GOT3 (cell line): ENCODE measurements around the gene ATP13A3.

Experiments
- DNase-seq: peaks from one replicate; lab custom pipeline; 2025; ENCODE audit warnings: mixed read lengths; lab: John Stamatoyannopoulos, UW

ATP13A3 gene

GRCh38 chr3:194475138-194475932, 11.5 kb downstream of the ATP13A3 start:
- DNase-seq: no peak

- DNase-seq: no peak
Measured at GRCh38 chr3:194474675-194475074, 12.1 kb downstream of the ATP13A3 start.

- no peak for DNase-seq
Measured at GRCh38 chr3:194472290-194472920, 14.4 kb downstream of the ATP13A3 start.

- DNase-seq: no peak
Measured at GRCh38 chr3:194471863-194472262, 14.9 kb downstream of the ATP13A3 start.

GRCh38 chr3:194470615-194471014, 16.2 kb downstream of the ATP13A3 start:
- DNase-seq: no peak

GRCh38 chr3:194469977-194470376, 16.8 kb downstream of the ATP13A3 start:
- no peak for DNase-seq

- no peak for DNase-seq
Measured at GRCh38 chr3:194468086-194468485, 18.7 kb downstream of the ATP13A3 start.

- DNase-seq: no peak
Measured at GRCh38 chr3:194466761-194467356, 19.9 kb downstream of the ATP13A3 start.

GRCh38 chr3:194465920-194466570, 20.8 kb downstream of the ATP13A3 start:
- no peak for DNase-seq

GRCh38 chr3:194465246-194465645, 21.6 kb downstream of the ATP13A3 start:
- no peak for DNase-seq

GRCh38 chr3:194464692-194465091, 22.1 kb downstream of the ATP13A3 start:
- no peak for DNase-seq

GRCh38 chr3:194462936-194463335, 23.9 kb downstream of the ATP13A3 start:
- DNase-seq: no peak

GRCh38 chr3:194460566-194460965, 26.2 kb downstream of the ATP13A3 start:
- DNase-seq: no peak

GRCh38 chr3:194458131-194458530, 28.7 kb downstream of the ATP13A3 start:
- no peak for DNase-seq

GRCh38 chr3:194455481-194455880, 31.3 kb downstream of the ATP13A3 start:
- no peak for DNase-seq

GRCh38 chr3:194450341-194450740, 36.5 kb downstream of the ATP13A3 start:
- DNase-seq: no peak

GRCh38 chr3:194449913-194450312, 36.9 kb downstream of the ATP13A3 start:
- no peak for DNase-seq

GRCh38 chr3:194447657-194448056, 39.1 kb downstream of the ATP13A3 start:
- DNase-seq: no peak

- DNase-seq: no peak
Measured at GRCh38 chr3:194447161-194447560, 39.6 kb downstream of the ATP13A3 start.

- DNase-seq: no peak
Measured at GRCh38 chr3:194446754-194447153, 40.0 kb downstream of the ATP13A3 start.

GRCh38 chr3:194446172-194446571, 40.6 kb downstream of the ATP13A3 start:
- no peak for DNase-seq

- no peak for DNase-seq
Measured at GRCh38 chr3:194443901-194444300, 42.9 kb downstream of the ATP13A3 start.

GRCh38 chr3:194440756-194441155, 46.0 kb downstream of the ATP13A3 start:
- no peak for DNase-seq
